GM18499 (cell line): ENCODE measurements around the gene HPCAL4.

ENCODE experiments used
- ATAC-seq: cut with Tn5 transposase; IDR thresholded peaks from one replicate; pipeline ENCODE4 v1.9.1; 2021; ENCODE audit warnings: moderate number of reproducible peaks; ENCODE audit not compliant: insufficient read depth, unreplicated experiment

Gene HPCAL4

GRCh38 chr1:39631361-39632322 is 59.6 kb downstream of the HPCAL4 start:
- no peak for ATAC-seq

GRCh38 chr1:39628807-39629350 is 62.4 kb downstream of the HPCAL4 start:
- ATAC-seq, result no peak
